Mesenchymal stem cell (in vitro differentiated cells and primary cell): ENCODE results near the gene C1orf53.

ENCODE experiments used
- DNase-seq: peaks from one replicate; pipeline ENCODE4 v3.0.0-alpha.2; 2013
- H2AFZ ChIP-seq: one replicate; pipeline ENCODE4 v1.6.1; 2013; ENCODE audit warnings: low read depth, mild to moderate bottlenecking, control low read depth, inconsistent platforms, low read length, moderate library complexity
- H2AK5ac ChIP-seq: 2 replicates; pipeline ENCODE4 v1.6.1; 2013; ENCODE audit warnings: low read length, moderate library complexity, mild to moderate bottlenecking, inconsistent platforms; ENCODE audit not compliant: severe bottlenecking
- H2BK120ac ChIP-seq: one replicate; pipeline ENCODE4 v1.6.1; 2013; ENCODE audit warnings: low read depth, mild to moderate bottlenecking, inconsistent platforms, low read length, moderate library complexity
- H2BK12ac ChIP-seq, 2 experiments: one replicate each; pipeline ENCODE4 v1.6.1; 2013; ENCODE audit warnings: inconsistent platforms in 2 of 2, low read length in 2 of 2, mild to moderate bottlenecking in 2 of 2, moderate library complexity in 2 of 2, control low read depth in 1 of 2
- H2BK15ac ChIP-seq: one replicate; pipeline ENCODE4 v1.6.1; 2013; ENCODE audit warnings: mild to moderate bottlenecking, low read depth, inconsistent platforms; ENCODE audit not compliant: poor library complexity, severe bottlenecking
- H2BK5ac ChIP-seq: 2 replicates; pipeline ENCODE4 v1.6.1; 2013; ENCODE audit warnings: low read depth, mild to moderate bottlenecking, low read length, control low read depth, inconsistent platforms; ENCODE audit not compliant: poor library complexity, severe bottlenecking
- H3K14ac ChIP-seq, 2 experiments: one replicate each; pipeline ENCODE4 v1.6.1; 2013; ENCODE audit warnings: inconsistent platforms in 2 of 2, low read length in 2 of 2, control low read depth in 1 of 2, mild to moderate bottlenecking in 1 of 2, moderate library complexity in 1 of 2
- H3K18ac ChIP-seq, 2 experiments: one replicate each; pipeline ENCODE4 v1.6.1; 2013; ENCODE audit warnings: inconsistent platforms in 2 of 2, low read length in 2 of 2, control low read depth in 1 of 2, low read depth in 1 of 2, mild to moderate bottlenecking in 1 of 2
- H3K23ac ChIP-seq, 2 experiments: one replicate each; pipeline ENCODE4 v1.6.1; 2013; ENCODE audit warnings: inconsistent platforms in 2 of 2, low read length in 2 of 2, mild to moderate bottlenecking in 2 of 2, moderate library complexity in 2 of 2, control low read depth in 1 of 2
- H3K27ac ChIP-seq: 2 replicates; pipeline ENCODE4 v1.5.1; 2013; ENCODE audit warnings: mild to moderate bottlenecking, moderate library complexity, low read length, control low read depth, inconsistent platforms; ENCODE audit not compliant: poor library complexity, severe bottlenecking
- H3K27me3 ChIP-seq, 2 experiments: 2 replicates each; pipeline versions ENCODE4 v1.6.1 to v1.7.0; 2013; ENCODE audit warnings: low read length in 2 of 2, mild to moderate bottlenecking in 2 of 2, moderate library complexity in 2 of 2, control low read depth in 1 of 2, inconsistent platforms in 1 of 2; ENCODE audit not compliant: control insufficient read depth in 1 of 2, insufficient read depth in 1 of 2
- H3K36me3 ChIP-seq, 2 experiments: 2 replicates each; pipeline versions ENCODE4 v1.6.1 to v1.7.0; 2013; ENCODE audit warnings: low read length in 2 of 2, control low read depth in 1 of 2, inconsistent platforms in 1 of 2, low read depth in 1 of 2, mild to moderate bottlenecking in 1 of 2; ENCODE audit not compliant: insufficient read depth in 2 of 2, control insufficient read depth in 1 of 2
- H3K4ac ChIP-seq, 2 experiments: one replicate each; pipeline ENCODE4 v1.6.1; 2013; ENCODE audit warnings: inconsistent platforms in 2 of 2, low read length in 2 of 2, mild to moderate bottlenecking in 2 of 2, moderate library complexity in 2 of 2, control low read depth in 1 of 2, low read depth in 1 of 2
- H3K4me1 ChIP-seq: 2 replicates; pipeline ENCODE4 v1.6.1; 2013; ENCODE audit warnings: low read depth, low read length, control low read depth; ENCODE audit not compliant: control insufficient read depth, insufficient read depth
- H3K4me2 ChIP-seq: 2 replicates; pipeline ENCODE4 v1.6.1; 2013; ENCODE audit warnings: low read length, mild to moderate bottlenecking, inconsistent platforms; ENCODE audit not compliant: poor library complexity, severe bottlenecking
- H3K4me3 ChIP-seq, 2 experiments: 2 replicates each; pipeline versions ENCODE4 v1.5.1 to v1.7.0; 2013; ENCODE audit warnings: low read length in 2 of 2, mild to moderate bottlenecking in 2 of 2, control low read depth in 1 of 2, low read depth in 1 of 2; ENCODE audit not compliant: insufficient read depth in 1 of 2
- H3K79me1 ChIP-seq: replicated peaks from 2 replicates; pipeline ENCODE4 v1.6.1; 2013; ENCODE audit warnings: mild to moderate bottlenecking, control low read depth, low read length, inconsistent platforms; ENCODE audit not compliant: poor library complexity, severe bottlenecking
- H3K9ac ChIP-seq: 2 replicates; pipeline ENCODE4 v1.7.0; 2013; ENCODE audit warnings: mild to moderate bottlenecking, low read length, moderate library complexity
- H3K9me3 ChIP-seq: 2 replicates; pipeline ENCODE4 v1.7.0; 2013; ENCODE audit warnings: mild to moderate bottlenecking, low read length; ENCODE audit not compliant: control insufficient read depth
- H4K8ac ChIP-seq: one replicate; pipeline ENCODE4 v1.6.1; 2013; ENCODE audit warnings: inconsistent platforms, mild to moderate bottlenecking, low read length, moderate library complexity
- H4K91ac ChIP-seq: one replicate; pipeline ENCODE4 v1.6.1; 2013; ENCODE audit warnings: mild to moderate bottlenecking, low read length, inconsistent platforms
- WGBS: methylation state at CpG from one replicate; pipeline ENCODE4 v1.1.7; 2013; ENCODE audit warnings: mixed read lengths; 5-methylcytosine and 5-hydroxymethylcytosine counted together

C1orf53 gene

DNA sequence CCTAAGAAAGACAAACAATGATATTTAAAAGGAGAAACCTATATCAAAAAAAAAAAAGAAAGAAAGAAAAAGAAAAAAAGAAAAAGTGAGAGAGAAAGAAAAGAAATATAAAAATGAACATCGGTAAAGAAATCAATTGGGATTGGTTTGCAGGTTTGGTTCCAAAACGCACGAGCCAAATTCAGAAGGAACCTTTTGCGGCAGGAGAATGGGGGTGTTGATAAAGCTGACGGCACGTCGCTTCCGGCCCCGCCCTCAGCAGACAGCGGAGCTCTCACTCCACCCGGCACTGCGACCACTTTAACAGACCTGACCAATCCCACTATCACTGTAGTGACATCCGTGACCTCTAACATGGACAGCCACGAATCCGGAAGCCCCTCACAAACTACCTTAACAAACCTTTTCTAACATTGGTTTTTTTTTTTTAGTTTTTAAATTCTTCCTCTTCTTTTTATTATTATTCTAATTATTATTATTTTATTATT is 26.5 kb downstream of the C1orf53 start:
- Histone ChIP-seq H3K4me3 (peak overlapping the region in 1 of 2 experiments; percentile 74), H2AFZ (no peak overlapping the region), H3K27ac (no peak overlapping the region), H3K4me1 (peaks cover 2% of the 10 kb centered on the region), H2BK12ac (no peak overlapping the region), H4K91ac (no peak overlapping the region), H3K4ac (no peak overlapping the region), H3K36me3 (no peaks in the 10 kb centered on the region), H3K9ac (peak overlapping the region; percentile 68), H2BK5ac (no peak overlapping the region), H3K4me2 (peak overlapping the region; percentile 66), H3K79me1 (no peaks in the 10 kb centered on the region), H2BK15ac (no peak overlapping the region), H3K9me3 (no peaks in the 10 kb centered on the region), H4K8ac (no peak overlapping the region), H2AK5ac (no peak overlapping the region), H3K23ac (no peak overlapping the region), H3K18ac (no peak overlapping the region), H3K14ac (peak overlapping the region in 1 of 2 experiments; percentile 75), H3K27me3 (peaks cover 17 to 56% of the 10 kb centered on the region in 2 experiments), H2BK120ac (no peak overlapping the region)
- DNase-seq, result no peak
- 5% methylated on average over 14 of the region's 15 CpGs for WGBS

DNA sequence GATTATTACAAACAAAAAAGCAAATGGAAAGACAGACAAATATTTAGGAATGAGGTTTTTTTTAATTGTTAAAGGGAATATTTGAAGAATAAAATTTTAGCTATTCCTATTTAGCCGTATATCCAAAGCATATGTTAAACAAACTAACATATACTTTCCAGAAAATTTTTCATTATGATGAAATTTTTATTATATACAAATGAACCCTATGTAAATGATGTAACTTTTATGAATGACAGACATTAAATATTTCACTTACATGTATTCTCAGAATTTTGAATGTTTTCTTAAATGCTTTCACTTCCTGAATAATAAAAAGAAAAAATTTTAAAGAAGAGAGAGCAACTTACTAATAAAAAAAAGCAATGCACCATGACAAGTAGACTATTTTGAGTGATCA is 30.6 kb downstream of the C1orf53 start:
- H3K4ac ChIP-seq, result no peak overlapping the region
- no peak overlapping the region for H3K4me2 ChIP-seq
- no peak overlapping the region for H2BK12ac ChIP-seq
- H3K18ac ChIP-seq, result no peak overlapping the region
- WGBS, result no CpG with 5 or more reads among the region's 1 CpG
- H3K79me1 ChIP-seq, result no peaks in the 10 kb centered on the region
- no peak overlapping the region for H3K9ac ChIP-seq
- H3K4me1 ChIP-seq, result peaks cover 2% of the 10 kb centered on the region
- H3K4me3 ChIP-seq, result no peak overlapping the region
- no peak for DNase-seq
- H3K23ac ChIP-seq, result no peak overlapping the region
- H2BK15ac ChIP-seq, result no peak overlapping the region
- no peak overlapping the region for H2AFZ ChIP-seq
- H3K14ac ChIP-seq, result no peak overlapping the region
- H3K27ac ChIP-seq, result no peak overlapping the region
- H4K8ac ChIP-seq, result no peak overlapping the region
- H2BK120ac ChIP-seq, result no peak overlapping the region
- H3K9me3 ChIP-seq, result no peaks in the 10 kb centered on the region
- H3K27me3 ChIP-seq, result peaks cover 4 to 31% of the 10 kb centered on the region in 2 experiments
- H2BK5ac ChIP-seq, result no peak overlapping the region
- H3K36me3 ChIP-seq, result no peaks in the 10 kb centered on the region
- no peak overlapping the region for H4K91ac ChIP-seq
- no peak overlapping the region for H2AK5ac ChIP-seq

DNA sequence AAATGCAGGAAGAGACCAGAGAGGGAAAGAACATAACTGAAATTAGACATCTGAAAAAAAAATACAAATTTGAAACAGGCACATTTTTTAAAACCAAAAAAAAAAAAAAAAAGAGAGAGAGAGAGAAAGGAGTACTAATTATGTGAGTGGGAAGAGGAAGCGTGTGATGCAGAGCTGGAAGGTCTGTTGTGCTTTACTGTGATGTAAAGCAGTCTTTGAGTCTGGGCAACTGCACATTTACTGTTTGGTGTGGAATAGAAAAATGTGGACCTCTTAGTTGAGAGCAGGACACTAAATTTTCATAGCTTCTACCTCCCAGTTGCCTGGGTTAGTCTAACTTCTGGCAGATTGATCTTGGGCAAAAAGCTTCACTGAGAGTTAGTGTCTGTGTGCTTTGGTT is 31.2 kb downstream of the C1orf53 start:
- H2BK15ac ChIP-seq, result no peak overlapping the region
- H3K9ac ChIP-seq, result no peak overlapping the region
- H3K9me3 ChIP-seq, result no peaks in the 10 kb centered on the region
- peaks cover 0 to 28% of the 10 kb centered on the region in 2 experiments for H3K27me3 ChIP-seq
- WGBS, result 73% methylated on average over 1 of the region's 1 CpG
- no peak overlapping the region for H3K4me2 ChIP-seq
- H3K36me3 ChIP-seq, result no peaks in the 10 kb centered on the region
- H3K4me3 ChIP-seq, result no peak overlapping the region
- H3K4ac ChIP-seq, result no peak overlapping the region
- H4K91ac ChIP-seq, result no peak overlapping the region
- DNase-seq, result no peak
- H2AFZ ChIP-seq, result no peak overlapping the region
- H2BK120ac ChIP-seq, result no peak overlapping the region
- H4K8ac ChIP-seq, result no peak overlapping the region
- no peak overlapping the region for H3K14ac ChIP-seq
- no peaks in the 10 kb centered on the region for H3K79me1 ChIP-seq
- peaks cover 3% of the 10 kb centered on the region for H3K4me1 ChIP-seq
- H3K23ac ChIP-seq, result no peak overlapping the region
- no peak overlapping the region for H2BK12ac ChIP-seq
- no peak overlapping the region for H3K18ac ChIP-seq
- no peak overlapping the region for H2AK5ac ChIP-seq
- H2BK5ac ChIP-seq, result no peak overlapping the region
- no peak overlapping the region for H3K27ac ChIP-seq

DNA sequence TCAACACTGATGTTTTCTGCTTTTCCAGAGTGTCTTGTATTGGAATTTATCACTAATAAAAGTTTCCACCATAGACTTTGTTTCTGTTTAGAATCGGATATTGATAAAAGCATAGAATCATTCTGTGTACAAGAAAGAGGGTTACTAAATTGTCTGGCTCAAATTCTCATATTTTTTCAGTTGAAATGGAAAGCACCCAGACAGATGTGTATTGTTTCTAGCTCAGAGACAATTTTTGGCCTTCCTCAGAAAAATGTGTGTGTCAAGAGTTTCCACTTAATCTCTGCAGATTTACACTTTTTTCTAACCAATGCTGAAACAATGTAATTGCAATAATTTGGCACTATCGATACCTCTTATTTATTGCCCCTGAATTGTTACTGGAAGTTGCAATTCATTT is 35.0 kb downstream of the C1orf53 start:
- no peak overlapping the region for H3K9ac ChIP-seq
- H3K27ac ChIP-seq, result no peak overlapping the region
- H2BK15ac ChIP-seq, result no peak overlapping the region
- no peak for DNase-seq
- H3K23ac ChIP-seq, result no peak overlapping the region
- no peak overlapping the region for H2AFZ ChIP-seq
- no peaks in the 10 kb centered on the region for H3K79me1 ChIP-seq
- H3K4me3 ChIP-seq, result no peak overlapping the region
- H3K14ac ChIP-seq, result no peak overlapping the region
- H3K9me3 ChIP-seq, result no peaks in the 10 kb centered on the region
- WGBS, result no CpG with 5 or more reads among the region's 2 CpGs
- no peak overlapping the region for H3K18ac ChIP-seq
- no peaks in the 10 kb centered on the region for H3K36me3 ChIP-seq
- no peak overlapping the region for H4K91ac ChIP-seq
- H2BK5ac ChIP-seq, result no peak overlapping the region
- H3K27me3 ChIP-seq, result peaks cover 0 to 2% of the 10 kb centered on the region in 2 experiments
- H4K8ac ChIP-seq, result no peak overlapping the region
- H2BK12ac ChIP-seq, result no peak overlapping the region
- no peak overlapping the region for H2BK120ac ChIP-seq
- no peak overlapping the region for H3K4ac ChIP-seq
- H2AK5ac ChIP-seq, result no peak overlapping the region
- no peak overlapping the region for H3K4me2 ChIP-seq
- peaks cover 3% of the 10 kb centered on the region for H3K4me1 ChIP-seq
